Heart right ventricle (tissue), 16 donors: ENCODE measurements around the gene TMPRSS13. TPM values are rescaled to one million over a fixed set of nuclear protein-coding genes. Genes with fewer than 3 reads are reported as not detected.
A peak's percentile ranks its signal among the peaks of the same experiment; 100 is the strongest.
"Not testable (repeated sequence)": the region's sequence is repeated elsewhere in the genome, so short reads cannot be mapped to it uniquely, and the experiment has no call there.

Source experiments
- ATAC-seq, 8 donors: fragments of 200-7000 bp; cut with Tn5 transposase; one replicate each; pipeline ENCODE4 v1.9.1; 2020; ENCODE audit warnings: mild to moderate bottlenecking in 8 of 8, moderate library complexity in 8 of 8, moderate number of reproducible peaks in 1 of 8
- DNase-seq, 2 donors: peaks; one replicate each; pipeline ENCODE4 v3.0.0-alpha.2; 2020
- H3K27ac ChIP-seq, 10 donors: fragments of 200-600 bp; sonication (generic) in 2 of 10; one replicate each; pipeline versions ENCODE4 v1.5.0 to v1.8.0; 2020 to 2022; ENCODE audit warnings: mild to moderate bottlenecking in 3 of 10
- H3K27me3 ChIP-seq, 7 donors: fragments of 200-600 bp; one replicate each; pipeline ENCODE4 v1.8.0; 2021 to 2022; ENCODE audit warnings: mild to moderate bottlenecking in 2 of 7
- H3K36me3 ChIP-seq, 9 donors: fragments of 200-600 bp; sonication (generic) in 1 of 9; one replicate each; pipeline versions ENCODE4 v1.5.0 to v1.8.0; 2020 to 2022; ENCODE audit warnings: mild to moderate bottlenecking in 2 of 9
- H3K4me1 ChIP-seq, 9 donors: fragments of 200-600 bp; sonication (generic) in 1 of 9; one replicate each; pipeline versions ENCODE4 v1.5.0 to v1.8.0; 2020 to 2022; ENCODE audit warnings: mild to moderate bottlenecking in 4 of 9
- H3K4me3 ChIP-seq, 10 donors: fragments of 200-600 bp; sonication (generic) in 2 of 10; one replicate each; pipeline versions ENCODE4 v1.5.0 to v1.8.0; 2020 to 2022; ENCODE audit warnings: mild to moderate bottlenecking in 7 of 10, moderate library complexity in 2 of 10
- H3K9me3 ChIP-seq, 11 donors: fragments of 200-600 bp in 10 of 11; sonication (generic) in 2 of 11; one replicate each; pipeline versions ENCODE4 v1.5.0 to v1.8.0; 2013 to 2022; ENCODE audit warnings: mild to moderate bottlenecking in 2 of 11, control low read depth in 1 of 11, moderate library complexity in 1 of 11
- WGBS, 2 donors: extraction: QIAGEN DNeasy Blood & Tissue Kit; methylation state at CpG; one replicate each; pipeline ENCODE4 v1.1.7; 2013; ENCODE audit warnings: inconsistent platforms in 1 of 2; 5-methylcytosine and 5-hydroxymethylcytosine counted together
- intact Hi-C, 10 donors: fragments of 100-400 bp; cut with DNase I; formaldehyde crosslinking; loops; one replicate each; pipeline versions ENCODE4 v1.11.1 to v1.14.2; 2022
- polyA plus RNA-seq, 2 donors: library from polyadenylated mRNA; stranded (reverse); fragments of 200-250 nt; gene quantifications; one replicate each; pipeline ENCODE4 v1.2.3, GENCODE V29; 2013
- total RNA-seq, 10 donors: library from RNA; stranded (reverse); fragmentation: NEBNext Ultra II Directional in 3 of 10; extraction: Animal tissue kit (Norgen Biotek cat#: 25700) in 3 of 10; gene quantifications; one replicate each; pipeline versions ENCODE4 v1.2.1 to v1.2.4, GENCODE V29; 2021 to 2023
- TF ChIP-seq, protein P1 (sequence below), 9 donors: fragments of 200-600 bp; sonication (generic) in 2 of 9; IDR thresholded peaks; one replicate each; pipeline versions ENCODE4 v1.5.0 to v1.8.0; 2021 to 2022; ENCODE audit warnings: antibody characterized with exemption in 9 of 9, mild to moderate bottlenecking in 5 of 9, moderate library complexity in 1 of 9
- donor health status: Arrhythmogenic right ventricular cardiomyopathy.
- donor health status: ischemic (EF 13 %, LVEDD 7.1; RV severe dilation, severe dysfunction).
- donor health status: healthy with polysubstance abuse.
- donor health status: DM: no; HTN: yes; CAD: no.
- donor health status: DM: no; HTN: no; CAD: no.
- donor health status: ischemic (EF 25% LVEDD 6.9; RV normal size, moderate dysfunction).
- donor health status: ischemic (EF 25% LVEDD 5.7; RV mildly dilated, moderate dysfunction).
- donor health status: healthy.
- donor health status: DM: yes; HTN: yes; CAD: no.
- donor health status: Ischemic cardiomyopathy.
- donor health status: ischemic (EF 35%, LVEDD 5.7; RV mildly dilated, moderate dysfunction).
- donor health status: nonischemic (EF 11% LVEDD 7.7; RV severe dilation, severe dysfunction).
- donor health status: DM: yes; HTN: yes; CAD: no.
- donor health status: PGD.
- donor health status: ischemic (EF 29% LVEDD 5.4; RV normal size, mild dysfunction).
- donor health status: nonischemic (EF 23%, LVEDD 6.1; RV moderate dilation, normal function).

TMPRSS13 gene
- total and polyA plus RNA-seq, 12 donors: 0.03 to 0.32 (median 0.18) TPM; not detected in 7

DNA sequence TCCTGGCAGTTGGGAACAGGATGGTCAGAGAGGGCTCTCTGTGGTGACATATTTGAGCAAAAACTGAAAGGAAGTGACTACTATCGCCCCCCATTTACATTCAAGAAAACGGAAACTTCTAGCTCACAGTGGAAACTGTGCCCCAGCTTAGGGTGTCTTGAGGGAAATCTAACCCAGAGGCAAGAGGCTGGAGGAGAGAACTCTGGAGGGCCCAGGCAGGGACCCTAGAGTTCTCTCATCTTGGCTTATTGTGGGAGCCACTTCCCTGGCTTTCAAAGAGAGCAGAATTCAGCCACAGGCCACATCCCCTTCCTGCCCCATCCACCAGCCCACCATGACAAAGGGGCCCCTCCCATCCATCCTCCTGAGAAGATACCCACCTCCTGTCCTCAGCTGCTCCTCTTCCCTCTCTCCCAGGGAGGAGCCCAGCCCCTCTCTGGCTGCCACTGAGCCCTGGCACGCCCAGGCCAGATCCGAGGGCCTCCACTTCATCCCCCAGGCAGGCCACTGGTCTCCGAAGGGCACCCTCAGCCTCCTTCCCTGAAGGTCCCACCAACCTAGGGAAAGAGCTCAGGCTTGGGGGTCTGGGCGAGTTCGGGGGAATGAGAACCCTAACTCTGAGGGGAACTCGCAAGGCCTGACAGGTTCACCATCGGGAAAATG, 1.6 kb upstream of the TMPRSS13 start:
- Histone ChIP-seq H3K36me3 (no peaks in the 10 kb centered on the region), H3K9me3 (no peaks in the 10 kb centered on the region), H3K4me3 (no peak overlapping the region), H3K27me3 (peaks cover 0 to 11% (median 0%) of the 10 kb centered on the region in 7 donors), H3K27ac (no peak overlapping the region), H3K4me1 (peaks cover 0 to 37% (median 0%) of the 10 kb centered on the region in 9 donors)
- DNase-seq (no peak), ATAC-seq (peak in 1 of 8 donors; percentile 25)
- WGBS, 2 donors: 89 to 94% methylated on average over 9 of the region's 9 CpGs
- TF ChIP-seq, protein P1, sequence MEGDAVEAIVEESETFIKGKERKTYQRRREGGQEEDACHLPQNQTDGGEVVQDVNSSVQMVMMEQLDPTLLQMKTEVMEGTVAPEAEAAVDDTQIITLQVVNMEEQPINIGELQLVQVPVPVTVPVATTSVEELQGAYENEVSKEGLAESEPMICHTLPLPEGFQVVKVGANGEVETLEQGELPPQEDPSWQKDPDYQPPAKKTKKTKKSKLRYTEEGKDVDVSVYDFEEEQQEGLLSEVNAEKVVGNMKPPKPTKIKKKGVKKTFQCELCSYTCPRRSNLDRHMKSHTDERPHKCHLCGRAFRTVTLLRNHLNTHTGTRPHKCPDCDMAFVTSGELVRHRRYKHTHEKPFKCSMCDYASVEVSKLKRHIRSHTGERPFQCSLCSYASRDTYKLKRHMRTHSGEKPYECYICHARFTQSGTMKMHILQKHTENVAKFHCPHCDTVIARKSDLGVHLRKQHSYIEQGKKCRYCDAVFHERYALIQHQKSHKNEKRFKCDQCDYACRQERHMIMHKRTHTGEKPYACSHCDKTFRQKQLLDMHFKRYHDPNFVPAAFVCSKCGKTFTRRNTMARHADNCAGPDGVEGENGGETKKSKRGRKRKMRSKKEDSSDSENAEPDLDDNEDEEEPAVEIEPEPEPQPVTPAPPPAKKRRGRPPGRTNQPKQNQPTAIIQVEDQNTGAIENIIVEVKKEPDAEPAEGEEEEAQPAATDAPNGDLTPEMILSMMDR (IDR thresholded peaks at IDR 0.05): no peak
- intact Hi-C loops: no loop called here

DNA sequence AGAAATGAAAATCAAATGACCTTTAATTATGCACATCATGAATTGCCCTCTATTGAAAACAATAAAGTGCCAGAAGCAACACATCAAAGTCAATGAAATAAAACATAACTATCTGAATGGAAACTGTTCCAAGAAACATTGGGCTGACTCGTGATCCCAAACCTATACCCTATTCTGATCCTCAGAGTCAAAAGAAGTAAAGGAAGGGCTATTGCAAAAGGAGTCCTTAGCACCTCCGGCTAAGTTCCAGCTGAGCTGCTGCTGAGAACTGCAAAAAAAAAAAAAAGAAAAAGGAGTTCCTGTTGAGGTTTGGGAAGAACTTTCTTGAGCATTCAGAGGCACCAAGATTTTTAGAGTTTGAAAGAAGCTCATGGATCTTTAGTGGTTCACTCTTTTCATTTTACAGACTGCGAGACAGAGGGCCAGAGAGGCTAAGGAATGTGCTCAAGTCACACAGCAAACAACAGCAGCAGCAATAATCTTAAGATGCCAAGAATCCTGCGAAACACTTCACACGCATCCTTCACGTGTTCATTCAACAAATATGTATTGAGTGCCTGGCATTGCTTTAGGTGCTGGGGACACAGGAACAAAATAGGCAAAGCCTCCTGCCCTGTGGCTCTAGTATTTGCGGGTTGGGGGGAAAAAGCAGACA, 841 bp upstream of the TMPRSS13 start:
- intact Hi-C loops: loop anchor here in 1 of 10 donors (1.0 kb wide), 1 partner anchor 12 kb away; no protein-coding TSS in a partner anchor
- WGBS, 2 donors: 85 to 86% methylated on average over 7 of the region's 7 CpGs

DNA sequence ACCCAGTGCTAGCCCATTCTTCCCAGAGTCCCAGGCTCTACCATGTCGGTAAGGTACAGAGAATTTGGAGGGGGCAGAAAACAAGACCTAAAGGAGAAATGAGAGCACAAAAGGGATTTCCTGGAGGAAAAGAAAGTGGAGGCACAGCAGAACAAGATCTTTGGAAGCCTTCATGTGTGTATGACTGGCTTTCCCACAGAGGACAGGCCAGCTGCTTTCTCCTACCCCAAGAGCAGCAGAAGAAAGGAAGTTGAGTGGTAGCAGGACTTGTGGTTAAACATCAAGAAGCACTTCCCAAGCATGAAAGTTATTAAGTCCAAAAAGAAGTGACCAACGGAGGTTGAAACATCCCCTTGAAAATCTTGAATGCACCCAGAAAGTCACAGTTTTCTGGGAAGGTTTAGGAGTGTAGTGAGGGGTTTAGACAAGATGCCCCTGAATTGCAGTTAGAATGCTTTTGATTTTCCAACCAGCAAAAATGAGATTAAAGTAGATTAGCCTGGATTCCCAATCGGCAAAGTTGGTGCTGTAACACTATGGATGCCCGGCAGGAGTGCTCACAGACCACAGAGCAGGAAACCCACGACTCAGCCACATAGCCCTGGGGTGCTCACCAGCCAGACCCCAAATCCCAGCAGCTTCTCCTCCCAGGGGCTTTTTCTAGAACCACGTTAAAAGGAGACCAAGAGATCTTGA, 608 bp downstream of the TMPRSS13 start:
- Histone ChIP-seq H3K27ac (no peak overlapping the region), H3K27me3 (peaks cover 0 to 11% (median 0%) of the 10 kb centered on the region in 7 donors), H3K9me3 (no peaks in the 10 kb centered on the region), H3K36me3 (no peaks in the 10 kb centered on the region), H3K4me3 (no peak overlapping the region), H3K4me1 (peaks cover 0 to 37% (median 0%) of the 10 kb centered on the region in 9 donors)
- TF ChIP-seq, protein P1 (IDR thresholded peaks at IDR 0.05): no peak
- ATAC-seq: no peak
- 75 to 86% methylated on average over 6 of the region's 6 CpGs for WGBS, 2 donors
- intact Hi-C loops: loop anchor here in 1 of 10 donors (1.0 kb wide), 1 partner anchor 10 kb away; no protein-coding TSS in a partner anchor
- no peak for DNase-seq

More for the DNA sequence above, 841 bp upstream of the TMPRSS13 start:
- peaks cover 0 to 11% (median 0%) of the 10 kb centered on the region in 7 donors for H3K27me3 ChIP-seq
- H3K27ac ChIP-seq: no peak overlapping the region
- TF ChIP-seq, protein P1 (IDR thresholded peaks at IDR 0.05): no peak
- peaks cover 0 to 37% (median 0%) of the 10 kb centered on the region in 9 donors for H3K4me1 ChIP-seq
- no peak overlapping the region for H3K4me3 ChIP-seq
- no peak for ATAC-seq
- no peaks in the 10 kb centered on the region for H3K9me3 ChIP-seq
- DNase-seq: no peak
- H3K36me3 ChIP-seq: no peaks in the 10 kb centered on the region

DNA sequence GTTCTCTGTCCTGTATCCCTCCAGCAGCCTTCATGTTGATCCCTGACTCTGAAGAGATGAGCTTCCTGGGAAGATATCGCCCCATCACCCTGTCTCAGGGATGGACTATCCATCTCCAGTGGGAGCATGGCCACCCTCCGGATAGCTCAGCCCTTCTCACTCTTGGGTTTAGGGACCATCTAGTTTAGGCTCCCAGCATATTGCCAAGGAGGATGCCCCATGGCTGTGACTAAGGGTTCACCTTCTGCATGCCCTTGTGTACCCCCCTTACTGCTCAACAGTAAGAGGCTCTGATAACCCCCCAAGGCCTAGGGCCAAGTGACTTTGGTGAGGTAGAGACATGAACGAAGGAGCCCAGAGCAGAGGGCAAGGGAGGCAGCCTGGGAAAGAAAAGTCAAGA, 1.3 kb downstream of the TMPRSS13 start:
- intact Hi-C loops: no loop called here
- Histone ChIP-seq H3K36me3 (no peaks in the 10 kb centered on the region), H3K9me3 (no peaks in the 10 kb centered on the region), H3K27ac (no peak overlapping the region), H3K4me1 (peaks cover 0 to 37% (median 0%) of the 10 kb centered on the region in 9 donors), H3K4me3 (no peak overlapping the region), H3K27me3 (peaks cover 0 to 11% (median 0%) of the 10 kb centered on the region in 7 donors)
- DNase-seq: no peak
- TF ChIP-seq, protein P1 (IDR thresholded peaks at IDR 0.05): no peak
- 92 to 99% methylated on average over 3 of the region's 3 CpGs for WGBS, 2 donors
- no peak for ATAC-seq

DNA sequence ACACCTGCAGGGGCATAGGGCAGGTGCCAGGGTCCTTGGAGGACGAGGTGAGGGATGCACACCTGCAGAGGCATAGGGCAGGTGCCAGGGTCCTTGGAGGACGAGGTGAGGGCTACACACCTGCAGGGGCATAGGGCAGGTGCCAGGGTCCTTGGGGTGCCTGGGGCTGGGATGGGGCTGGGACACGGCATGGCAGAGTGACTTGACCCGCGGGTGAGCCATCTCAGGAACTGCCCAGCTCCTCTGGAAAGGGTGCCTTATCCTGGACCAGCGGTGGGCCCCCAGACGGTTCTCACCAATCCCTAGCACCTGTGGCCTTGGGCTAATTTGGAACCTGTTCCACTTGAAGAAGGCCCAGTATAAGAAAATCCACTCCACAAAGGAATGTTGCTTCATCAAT, 3.0 kb downstream of the TMPRSS13 start:
- not testable (repeated sequence) for DNase-seq
- 82 to 92% methylated on average over 6 to 7 of the region's 7 CpGs for WGBS, 2 donors

More for the DNA sequence above, 3.0 kb downstream of the TMPRSS13 start:
- peaks cover 0 to 11% (median 0%) of the 10 kb centered on the region in 7 donors for H3K27me3 ChIP-seq
- ATAC-seq, H3K36me3 ChIP-seq, H3K9me3 ChIP-seq, H3K4me3 ChIP-seq, intact Hi-C loops, H3K27ac ChIP-seq: not testable (repeated sequence)
- peaks cover 0 to 29% (median 0%) of the 10 kb centered on the region in 9 donors for H3K4me1 ChIP-seq
